OCI-LY1 (cell line): Measurements from ENCODE around the gene SEPTIN10.

Experiments used
- CTCF ChIP-seq: fragments of 200-600 bp; sonication (generic), shearing (Covaris generic); IDR thresholded peaks from 2 replicates; pipeline ENCODE4 v1.5.1; 2017; ENCODE audit warnings: mild to moderate bottlenecking, antibody characterized with exemption, low read length, moderate library complexity, mixed read lengths
- EZH2 ChIP-seq: fragments of 200-600 bp; sonication (generic), shearing (Covaris generic); IDR thresholded peaks from 2 replicates; pipeline ENCODE4 v1.8.0; 2017; ENCODE audit warnings: borderline replicate concordance, mixed run types, mild to moderate bottlenecking, antibody characterized with exemption, low read length, moderate library complexity, mixed read lengths

GRCh38 chr2:109547280-109547679 is 66.5 kb downstream of the SEPTIN10 start:
- TF ChIP-seq CTCF: no peak
- TF ChIP-seq EZH2: no peak
